H1 (cell line): ENCODE data around the gene ZNF613. TPM values are rescaled to one million over a fixed set of nuclear protein-coding genes. Genes with fewer than 3 reads are reported as not detected.
"Not testable (repeated sequence)": the region's sequence is repeated elsewhere in the genome, so short reads cannot be mapped to it uniquely, and the experiment has no call there.

Experiments used
- CTCF ChIA-PET: fragments of 300-600 bp; sonication (Branson Sonifier 250); formaldehyde crosslinking; loops from one replicate; lab custom pipeline; 2021; ENCODE audit not compliant: partially characterized antibody; lab: Charles Lee
- POLR2A ChIA-PET: fragments of 300-600 bp; sonication (Branson Sonifier 250); formaldehyde crosslinking; loops from one replicate; lab custom pipeline; 2021; ENCODE audit warnings: inconsistent platforms; ENCODE audit not compliant: partially characterized antibody; lab: Charles Lee
- DNase-seq, 2 experiments: peaks; one replicate each; pipeline versions ENCODE4 v3.0.0 to v3.0.0-alpha.2; 2010 to 2022; ENCODE audit warnings: low spot score in 2 of 2, low read depth in 1 of 2, mixed read lengths in 1 of 2
- FAIRE-seq: peaks from 2 replicates; lab custom pipeline; 2011; peaks lifted over from hg19 to GRCh38; lab: Jason Lieb, UNC
- H2AFZ ChIP-seq: 2 replicates; pipeline ENCODE4 v1.8.1; 2012; ENCODE audit warnings: low read length, inconsistent platforms
- H2AK5ac ChIP-seq: 2 replicates; pipeline ENCODE4 v1.6.1; 2013; ENCODE audit warnings: low read depth, low read length
- H2BK120ac ChIP-seq: replicated peaks from 2 replicates; pipeline ENCODE3; 2013; ENCODE audit warnings: low read depth, low read length, inconsistent platforms
- H2BK12ac ChIP-seq: 2 replicates; pipeline ENCODE4 v1.6.1; 2013; ENCODE audit warnings: low read depth, low read length
- H2BK15ac ChIP-seq: 2 replicates; pipeline ENCODE4 v1.6.1; 2013; ENCODE audit warnings: low read length
- H2BK20ac ChIP-seq: 2 replicates; pipeline ENCODE4 v1.6.1; 2013; ENCODE audit warnings: low read length
- H2BK5ac ChIP-seq: 2 replicates; pipeline ENCODE4 v1.6.1; 2013; ENCODE audit warnings: low read depth, low read length
- H3K14ac ChIP-seq: 2 replicates; pipeline ENCODE4 v1.6.1; 2013; ENCODE audit warnings: inconsistent platforms; ENCODE audit not compliant: insufficient read length
- H3K18ac ChIP-seq: 2 replicates; pipeline ENCODE4 v1.6.1; 2013; ENCODE audit warnings: low read length; ENCODE audit errors: extremely low read depth
- H3K23ac ChIP-seq: 2 replicates; pipeline ENCODE4 v1.6.1; 2013; ENCODE audit warnings: inconsistent platforms; ENCODE audit not compliant: insufficient read length
- H3K23me2 ChIP-seq: 2 replicates; pipeline ENCODE4 v1.6.1; 2013; ENCODE audit warnings: low read depth, low read length
- H3K27ac ChIP-seq: 2 replicates; pipeline ENCODE4 v1.6.1; 2011; ENCODE audit warnings: low read depth, low read length, inconsistent platforms
- H3K27me3 ChIP-seq, 4 experiments: replicated peaks in 1 of 4; 1 replicate in 1 of 4; 2 replicates in 3 of 4; pipeline versions ENCODE4 v1.6.1 to v1.8.1; 2011 to 2013; ENCODE audit warnings: low read length in 3 of 4, mild to moderate bottlenecking in 3 of 4, inconsistent platforms in 2 of 4, mixed read lengths in 2 of 4, moderate library complexity in 1 of 4; ENCODE audit not compliant: control insufficient read depth in 3 of 4, insufficient read depth in 3 of 4; ENCODE audit errors: extremely low read depth in 1 of 4
- H3K36me3 ChIP-seq, 4 experiments: 2 replicates each; pipeline versions ENCODE4 v1.6.1 to v1.8.1; 2011 to 2013; ENCODE audit warnings: mild to moderate bottlenecking in 4 of 4, low read length in 3 of 4, moderate library complexity in 2 of 4, control low read depth in 1 of 4, inconsistent platforms in 1 of 4; ENCODE audit not compliant: insufficient read depth in 4 of 4, control insufficient read depth in 2 of 4
- H3K4ac ChIP-seq: replicated peaks from 2 replicates; pipeline ENCODE3; 2013; ENCODE audit warnings: low read length, low read depth, mixed read lengths, inconsistent platforms; ENCODE audit not compliant: insufficient read length
- H3K4me1 ChIP-seq, 4 experiments: replicated peaks in 1 of 4; 1 replicate in 1 of 4; 2 replicates in 3 of 4; pipeline versions ENCODE4 v1.6.1 to v1.8.1; 2011 to 2013; ENCODE audit warnings: low read length in 3 of 4, inconsistent platforms in 2 of 4, mixed read lengths in 1 of 4; ENCODE audit not compliant: insufficient read depth in 4 of 4, control insufficient read depth in 3 of 4
- H3K4me2 ChIP-seq, 2 experiments: 2 replicates each; pipeline versions ENCODE4 v1.6.1 to v1.8.1; 2011 to 2013; ENCODE audit warnings: low read depth in 2 of 2, low read length in 2 of 2, control low read depth in 1 of 2, inconsistent platforms in 1 of 2, mild to moderate bottlenecking in 1 of 2; ENCODE audit not compliant: insufficient read depth in 1 of 2
- H3K4me3 ChIP-seq, 4 experiments: fragments of 200-600, 300-600 bp in 1 of 4; sonication (generic), shearing (Covaris generic), sonication (Bioruptor Twin) in 1 of 4; 2 replicates each; pipeline versions ENCODE4 v1.5.1 to v1.8.1; 2011 to 2016; ENCODE audit warnings: low read length in 4 of 4, low read depth in 3 of 4, control low read depth in 2 of 4, inconsistent platforms in 2 of 4, mild to moderate bottlenecking in 2 of 4, mixed read lengths in 1 of 4, moderate library complexity in 1 of 4; ENCODE audit not compliant: insufficient read depth in 2 of 4; ENCODE audit errors: extremely low read depth in 1 of 4
- H3K56ac ChIP-seq: replicated peaks from 2 replicates; pipeline ENCODE3; 2013; ENCODE audit warnings: low read depth, mild to moderate bottlenecking, mixed read lengths, low read length, inconsistent platforms; ENCODE audit not compliant: insufficient read length
- H3K79me1 ChIP-seq: 2 replicates; pipeline ENCODE4 v1.6.1; 2013; ENCODE audit warnings: low read depth, low read length, control low read depth
- H3K79me2 ChIP-seq, 2 experiments: 2 replicates each; pipeline versions ENCODE4 v1.6.1 to v1.8.1; 2012 to 2013; ENCODE audit warnings: low read length in 2 of 2, mild to moderate bottlenecking in 2 of 2, inconsistent platforms in 1 of 2; ENCODE audit not compliant: insufficient read depth in 2 of 2, control insufficient read depth in 1 of 2
- H3K9ac ChIP-seq, 4 experiments: replicated peaks in 1 of 4; 1 replicate in 1 of 4; 2 replicates in 3 of 4; pipeline versions ENCODE4 v1.6.1 to v1.8.1; 2011 to 2013; ENCODE audit warnings: low read depth in 3 of 4, low read length in 3 of 4, control low read depth in 2 of 4, mild to moderate bottlenecking in 2 of 4, moderate library complexity in 2 of 4, inconsistent platforms in 1 of 4; ENCODE audit errors: extremely low read depth in 1 of 4
- H3K9me3 ChIP-seq, 2 experiments: 2 replicates each; pipeline versions ENCODE4 v1.6.1 to v1.8.1; 2012 to 2013; ENCODE audit warnings: mild to moderate bottlenecking in 2 of 2, moderate library complexity in 2 of 2, control low read depth in 1 of 2, inconsistent platforms in 1 of 2, low read depth in 1 of 2, low read length in 1 of 2, mixed read lengths in 1 of 2; ENCODE audit not compliant: insufficient read depth in 2 of 2
- H4K20me1 ChIP-seq, 2 experiments: replicated peaks in 1 of 2; 2 replicates each; pipeline versions ENCODE3 to v1.8.1; 2011 to 2013; ENCODE audit warnings: inconsistent platforms in 2 of 2, low read length in 2 of 2, mild to moderate bottlenecking in 1 of 2; ENCODE audit not compliant: insufficient read depth in 2 of 2, control insufficient read depth in 1 of 2
- H4K5ac ChIP-seq: 2 replicates; pipeline ENCODE4 v1.6.1; 2013; ENCODE audit warnings: low read length, low read depth, mixed read lengths, inconsistent platforms; ENCODE audit not compliant: insufficient read length
- H4K8ac ChIP-seq: 2 replicates; pipeline ENCODE4 v1.8.0; 2013; ENCODE audit warnings: mild to moderate bottlenecking, moderate library complexity, low read length, inconsistent platforms; ENCODE audit not compliant: insufficient read depth; ENCODE audit errors: extremely low read depth
- H4K91ac ChIP-seq: replicated peaks from 2 replicates; pipeline ENCODE3; 2013; ENCODE audit warnings: low read length, mixed read lengths, inconsistent platforms; ENCODE audit not compliant: insufficient read length
- WGBS, 2 experiments: shearing (Covaris generic) in 1 of 2; methylation state at CpG; one replicate each; pipeline versions ENCODE4 v1.1.6 to v1.1.7; 2013 to 2015; ENCODE audit warnings: low lambda C conversion rate in 2 of 2, mixed read lengths in 2 of 2, inconsistent platforms in 1 of 2, low coverage in 1 of 2, missing lambda C conversion rate in 1 of 2; ENCODE audit not compliant: insufficient replicate concordance in 2 of 2, insufficient coverage in 1 of 2, insufficient read length in 1 of 2; ENCODE audit errors: extremely low coverage in 1 of 2, missing lambda C conversion rate in 1 of 2; 5-methylcytosine and 5-hydroxymethylcytosine counted together
- polyA plus RNA-seq, 7 experiments: library from polyadenylated mRNA; depleted of rRNA in 3 of 7; stranded (reverse) in 5 of 7; unstranded in 2 of 7; fragments of >200 nt in 5 of 7; fragments of 200-250 nt in 2 of 7; gene quantifications; 1 replicate in 5 of 7; 2 replicates in 1 of 7; 4 replicates in 1 of 7; pipeline versions ENCODE4 v1.2.1 to v1.2.3, GENCODE V29; 2011 to 2013; ENCODE audit warnings: missing spikeins in 2 of 7, mixed read lengths in 2 of 7
- total RNA-seq: library from RNA; stranded (reverse); fragmentation: NEBNext Ultra II Directional; extraction: Animal tissue kit (Norgen Biotek cat#: 25700); gene quantifications from 2 replicates; pipeline ENCODE4 v1.2.1, GENCODE V29; 2021

The ZNF613 gene
- total and polyA plus RNA-seq, 2 of the 8 experiments (the other 6 are each of a cell fraction or from before 2014, with no cell fraction given), result 4.7 to 14.2 TPM

DNA sequence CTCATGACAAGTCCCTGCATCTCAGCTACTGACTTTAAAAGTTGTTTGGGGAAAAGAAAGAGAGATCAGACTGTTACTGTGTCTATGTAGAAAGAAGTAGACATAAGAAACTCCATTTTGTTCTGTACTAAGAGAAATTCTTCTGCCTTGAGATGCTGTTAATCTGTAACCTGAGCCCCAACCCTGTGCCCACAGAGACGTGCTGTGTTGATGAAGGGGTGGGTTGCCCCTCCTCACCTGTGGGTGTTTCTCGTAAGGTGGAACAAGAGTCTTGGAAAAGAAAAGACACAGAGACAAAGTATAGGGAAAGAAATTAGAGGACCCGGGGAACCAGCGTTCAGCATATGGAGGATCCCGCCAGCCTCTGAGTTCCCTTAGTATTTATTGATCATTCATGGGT lies 19.3 kb upstream of the ZNF613 start:
- H3K79me1 ChIP-seq, H3K23ac ChIP-seq, H2BK15ac ChIP-seq, H4K8ac ChIP-seq, H3K27me3 ChIP-seq, DNase-seq, FAIRE-seq, H2AFZ ChIP-seq, H3K14ac ChIP-seq, H3K4ac ChIP-seq, H4K20me1 ChIP-seq, CTCF ChIA-PET, H3K23me2 ChIP-seq: not testable (repeated sequence)
- Histone ChIP-seq H2BK5ac (peak overlapping the region; percentile 80), H3K18ac (peak overlapping the region; percentile 60; the same call in 1 of the 2 replicates), H3K4me1 (peaks cover 4 to 16% (median 9%) of the 10 kb centered on the region in 4 experiments), H4K5ac (peak overlapping the region; percentile 96), H3K4me2 (peak overlapping the region; percentile 73 to 94), H3K9me3 (peaks cover 31% of the 10 kb centered on the region in 2 experiments), H3K79me2 (peaks cover 17 to 21% of the 10 kb centered on the region in 2 experiments), H3K4me3 (peak overlapping the region; percentile 0 to 93 (median 6); a peak in 4 of 8 replicates), H2AK5ac (peak overlapping the region; percentile 96; the same call in 1 of the 2 replicates), H2BK120ac (peak overlapping the region; percentile 92), H3K27ac (peak overlapping the region; percentile 88), H3K56ac (peak overlapping the region; percentile 64), H3K36me3 (peaks cover 0 to 14% (median 6%) of the 10 kb centered on the region in 4 experiments; a peak in 2 of 8 replicates), H4K91ac (peak overlapping the region; percentile 100), H2BK20ac (peak overlapping the region; percentile 72; the same call in 1 of the 2 replicates), H3K9ac (peak overlapping the region in 3 of 4 experiments; percentile 1 to 54 (median 26); a peak in 4 of 7 replicates), H2BK12ac (peak overlapping the region; percentile 75; the same call in 1 of the 2 replicates)
- POLR2A ChIA-PET, result interaction anchor here (0.7 to 1.1 kb wide), 4 partner anchors 15 to 30 kb away, joined by 3 to 4 read pairs (median 4); no protein-coding TSS in a partner anchor
- WGBS, 2 experiments, result 29% methylated on average over 5 of the region's 5 CpGs; no CpG with 5 or more reads in 1 of the 2 experiments
